Measurements from ENCODE around the gene CERS4. TPM values are rescaled to one million over a fixed set of nuclear protein-coding genes. Genes with fewer than 3 reads are reported as not detected.

The CERS4 gene
- total and polyA plus RNA-seq, 2 of the 8 experiments (the other 6 are each of a cell fraction or from before 2014, with no cell fraction given) = 88.2 to 179 TPM

- TF ChIP-seq CHD7 (IDR thresholded peaks at IDR 0.05; ENCODE audit: insufficient replicate concordance, low read length) (no peak), SIN3A (conservative IDR thresholded peaks at IDR 0.05 in 1 of 2, IDR thresholded peaks at IDR 0.05 in 1 of 2; ENCODE audit: low read depth in 1 of 2, low read length in 2 of 2) (0 out of 4 replicates have a peak, but pooled peaks of 1 of the 2 experiments have one; percentile 30), RAD21 (IDR thresholded peaks at IDR 0.05 in 1 of 2, conservative IDR thresholded peaks at IDR 0.05 in 1 of 2; ENCODE audit: low read depth in 2 of 2, low read length in 2 of 2) (peak; percentile 99 to 100), YY1 (IDR thresholded peaks at IDR 0.05; ENCODE audit: low read depth, low read length) (0 out of 2 replicates have a peak, but pooled peaks have one; percentile 55), ATF2 (IDR thresholded peaks at IDR 0.05; ENCODE audit: low read length) (peak; percentile 50; the same call in 1 of the 2 replicates), MAX (IDR thresholded peaks at IDR 0.05) (peak; percentile 54)
Measured at GRCh38 chr19:8252922-8253589, 43.9 kb downstream of the CERS4 start (continued).
